H1 (cell line): Measurements from ENCODE around the gene ELP4. TPM values are rescaled to one million over a fixed set of nuclear protein-coding genes. Genes with fewer than 3 reads are reported as not detected.
A peak's percentile ranks its signal among the peaks of the same experiment; 100 is the strongest.

Experiments
- CTCF ChIA-PET: fragments of 300-600 bp; sonication (Branson Sonifier 250); formaldehyde crosslinking; loops from one replicate; lab custom pipeline; 2021; ENCODE audit not compliant: partially characterized antibody; lab: Charles Lee
- POLR2A ChIA-PET: fragments of 300-600 bp; sonication (Branson Sonifier 250); formaldehyde crosslinking; loops from one replicate; lab custom pipeline; 2021; ENCODE audit warnings: inconsistent platforms; ENCODE audit not compliant: partially characterized antibody; lab: Charles Lee
- DNase-seq, 2 experiments: peaks; one replicate each; pipeline versions ENCODE4 v3.0.0 to v3.0.0-alpha.2; 2010 to 2022; ENCODE audit warnings: low spot score in 2 of 2, low read depth in 1 of 2, mixed read lengths in 1 of 2
- FAIRE-seq: peaks from 2 replicates; lab custom pipeline; 2011; peaks lifted over from hg19 to GRCh38; lab: Jason Lieb, UNC
- H2AFZ ChIP-seq: 2 replicates; pipeline ENCODE4 v1.8.1; 2012; ENCODE audit warnings: low read length, inconsistent platforms
- H2AK5ac ChIP-seq: 2 replicates; pipeline ENCODE4 v1.6.1; 2013; ENCODE audit warnings: low read depth, low read length
- H2BK120ac ChIP-seq: replicated peaks from 2 replicates; pipeline ENCODE3; 2013; ENCODE audit warnings: low read depth, low read length, inconsistent platforms
- H2BK12ac ChIP-seq: 2 replicates; pipeline ENCODE4 v1.6.1; 2013; ENCODE audit warnings: low read depth, low read length
- H2BK15ac ChIP-seq: 2 replicates; pipeline ENCODE4 v1.6.1; 2013; ENCODE audit warnings: low read length
- H2BK20ac ChIP-seq: 2 replicates; pipeline ENCODE4 v1.6.1; 2013; ENCODE audit warnings: low read length
- H2BK5ac ChIP-seq: 2 replicates; pipeline ENCODE4 v1.6.1; 2013; ENCODE audit warnings: low read depth, low read length
- H3K14ac ChIP-seq: 2 replicates; pipeline ENCODE4 v1.6.1; 2013; ENCODE audit warnings: inconsistent platforms; ENCODE audit not compliant: insufficient read length
- H3K18ac ChIP-seq: 2 replicates; pipeline ENCODE4 v1.6.1; 2013; ENCODE audit warnings: low read length; ENCODE audit errors: extremely low read depth
- H3K23ac ChIP-seq: 2 replicates; pipeline ENCODE4 v1.6.1; 2013; ENCODE audit warnings: inconsistent platforms; ENCODE audit not compliant: insufficient read length
- H3K23me2 ChIP-seq: 2 replicates; pipeline ENCODE4 v1.6.1; 2013; ENCODE audit warnings: low read depth, low read length
- H3K27ac ChIP-seq: 2 replicates; pipeline ENCODE4 v1.6.1; 2011; ENCODE audit warnings: low read depth, low read length, inconsistent platforms
- H3K27me3 ChIP-seq, 4 experiments: replicated peaks in 1 of 4; 1 replicate in 1 of 4; 2 replicates in 3 of 4; pipeline versions ENCODE4 v1.6.1 to v1.8.1; 2011 to 2013; ENCODE audit warnings: low read length in 3 of 4, mild to moderate bottlenecking in 3 of 4, inconsistent platforms in 2 of 4, mixed read lengths in 2 of 4, moderate library complexity in 1 of 4; ENCODE audit not compliant: control insufficient read depth in 3 of 4, insufficient read depth in 3 of 4; ENCODE audit errors: extremely low read depth in 1 of 4
- H3K36me3 ChIP-seq, 4 experiments: 2 replicates each; pipeline versions ENCODE4 v1.6.1 to v1.8.1; 2011 to 2013; ENCODE audit warnings: mild to moderate bottlenecking in 4 of 4, low read length in 3 of 4, moderate library complexity in 2 of 4, control low read depth in 1 of 4, inconsistent platforms in 1 of 4; ENCODE audit not compliant: insufficient read depth in 4 of 4, control insufficient read depth in 2 of 4
- H3K4ac ChIP-seq: replicated peaks from 2 replicates; pipeline ENCODE3; 2013; ENCODE audit warnings: low read length, low read depth, mixed read lengths, inconsistent platforms; ENCODE audit not compliant: insufficient read length
- H3K4me1 ChIP-seq, 4 experiments: replicated peaks in 1 of 4; 1 replicate in 1 of 4; 2 replicates in 3 of 4; pipeline versions ENCODE4 v1.6.1 to v1.8.1; 2011 to 2013; ENCODE audit warnings: low read length in 3 of 4, inconsistent platforms in 2 of 4, mixed read lengths in 1 of 4; ENCODE audit not compliant: insufficient read depth in 4 of 4, control insufficient read depth in 3 of 4
- H3K4me2 ChIP-seq, 2 experiments: 2 replicates each; pipeline versions ENCODE4 v1.6.1 to v1.8.1; 2011 to 2013; ENCODE audit warnings: low read depth in 2 of 2, low read length in 2 of 2, control low read depth in 1 of 2, inconsistent platforms in 1 of 2, mild to moderate bottlenecking in 1 of 2; ENCODE audit not compliant: insufficient read depth in 1 of 2
- H3K4me3 ChIP-seq, 4 experiments: fragments of 200-600, 300-600 bp in 1 of 4; sonication (generic), shearing (Covaris generic), sonication (Bioruptor Twin) in 1 of 4; 2 replicates each; pipeline versions ENCODE4 v1.5.1 to v1.8.1; 2011 to 2016; ENCODE audit warnings: low read length in 4 of 4, low read depth in 3 of 4, control low read depth in 2 of 4, inconsistent platforms in 2 of 4, mild to moderate bottlenecking in 2 of 4, mixed read lengths in 1 of 4, moderate library complexity in 1 of 4; ENCODE audit not compliant: insufficient read depth in 2 of 4; ENCODE audit errors: extremely low read depth in 1 of 4
- H3K56ac ChIP-seq: replicated peaks from 2 replicates; pipeline ENCODE3; 2013; ENCODE audit warnings: low read depth, mild to moderate bottlenecking, mixed read lengths, low read length, inconsistent platforms; ENCODE audit not compliant: insufficient read length
- H3K79me1 ChIP-seq: 2 replicates; pipeline ENCODE4 v1.6.1; 2013; ENCODE audit warnings: low read depth, low read length, control low read depth
- H3K79me2 ChIP-seq, 2 experiments: 2 replicates each; pipeline versions ENCODE4 v1.6.1 to v1.8.1; 2012 to 2013; ENCODE audit warnings: low read length in 2 of 2, mild to moderate bottlenecking in 2 of 2, inconsistent platforms in 1 of 2; ENCODE audit not compliant: insufficient read depth in 2 of 2, control insufficient read depth in 1 of 2
- H3K9ac ChIP-seq, 4 experiments: replicated peaks in 1 of 4; 1 replicate in 1 of 4; 2 replicates in 3 of 4; pipeline versions ENCODE4 v1.6.1 to v1.8.1; 2011 to 2013; ENCODE audit warnings: low read depth in 3 of 4, low read length in 3 of 4, control low read depth in 2 of 4, mild to moderate bottlenecking in 2 of 4, moderate library complexity in 2 of 4, inconsistent platforms in 1 of 4; ENCODE audit errors: extremely low read depth in 1 of 4
- H3K9me3 ChIP-seq, 2 experiments: 2 replicates each; pipeline versions ENCODE4 v1.6.1 to v1.8.1; 2012 to 2013; ENCODE audit warnings: mild to moderate bottlenecking in 2 of 2, moderate library complexity in 2 of 2, control low read depth in 1 of 2, inconsistent platforms in 1 of 2, low read depth in 1 of 2, low read length in 1 of 2, mixed read lengths in 1 of 2; ENCODE audit not compliant: insufficient read depth in 2 of 2
- H4K20me1 ChIP-seq, 2 experiments: replicated peaks in 1 of 2; 2 replicates each; pipeline versions ENCODE3 to v1.8.1; 2011 to 2013; ENCODE audit warnings: inconsistent platforms in 2 of 2, low read length in 2 of 2, mild to moderate bottlenecking in 1 of 2; ENCODE audit not compliant: insufficient read depth in 2 of 2, control insufficient read depth in 1 of 2
- H4K5ac ChIP-seq: 2 replicates; pipeline ENCODE4 v1.6.1; 2013; ENCODE audit warnings: low read length, low read depth, mixed read lengths, inconsistent platforms; ENCODE audit not compliant: insufficient read length
- H4K8ac ChIP-seq: 2 replicates; pipeline ENCODE4 v1.8.0; 2013; ENCODE audit warnings: mild to moderate bottlenecking, moderate library complexity, low read length, inconsistent platforms; ENCODE audit not compliant: insufficient read depth; ENCODE audit errors: extremely low read depth
- H4K91ac ChIP-seq: replicated peaks from 2 replicates; pipeline ENCODE3; 2013; ENCODE audit warnings: low read length, mixed read lengths, inconsistent platforms; ENCODE audit not compliant: insufficient read length
- BRCA1 ChIP-seq: IDR thresholded peaks from 2 replicates; pipeline ENCODE4 v1.6.1; 2012; ENCODE audit warnings: low read depth, low read length, improper control_type of control experiment
- WGBS, 2 experiments: shearing (Covaris generic) in 1 of 2; methylation state at CpG; one replicate each; pipeline versions ENCODE4 v1.1.6 to v1.1.7; 2013 to 2015; ENCODE audit warnings: low lambda C conversion rate in 2 of 2, mixed read lengths in 2 of 2, inconsistent platforms in 1 of 2, low coverage in 1 of 2, missing lambda C conversion rate in 1 of 2; ENCODE audit not compliant: insufficient replicate concordance in 2 of 2, insufficient coverage in 1 of 2, insufficient read length in 1 of 2; ENCODE audit errors: extremely low coverage in 1 of 2, missing lambda C conversion rate in 1 of 2; 5-methylcytosine and 5-hydroxymethylcytosine counted together
- polyA plus RNA-seq, 7 experiments: library from polyadenylated mRNA; depleted of rRNA in 3 of 7; stranded (reverse) in 5 of 7; unstranded in 2 of 7; fragments of >200 nt in 5 of 7; fragments of 200-250 nt in 2 of 7; gene quantifications; 1 replicate in 5 of 7; 2 replicates in 1 of 7; 4 replicates in 1 of 7; pipeline versions ENCODE4 v1.2.1 to v1.2.3, GENCODE V29; 2011 to 2013; ENCODE audit warnings: missing spikeins in 2 of 7, mixed read lengths in 2 of 7
- total RNA-seq: library from RNA; stranded (reverse); fragmentation: NEBNext Ultra II Directional; extraction: Animal tissue kit (Norgen Biotek cat#: 25700); gene quantifications from 2 replicates; pipeline ENCODE4 v1.2.1, GENCODE V29; 2021

Gene ELP4
- total and polyA plus RNA-seq, 2 of the 8 experiments (the other 6 are each of a cell fraction or from before 2014, with no cell fraction given), result 14.0 to 18.6 TPM

GRCh38 chr11:31712851-31713250 is 203.3 kb downstream of the ELP4 start:
- Histone ChIP-seq H3K27me3 (no peaks in the 10 kb centered on the region), H2BK12ac (no peak overlapping the region), H3K14ac (no peak overlapping the region)
- TF ChIP-seq BRCA1, result no peak
- TF ChIP-seq, all 59 proteins: peak for 0
- no peak overlapping the region for H2BK5ac ChIP-seq
- no peak overlapping the region for H2AK5ac ChIP-seq
- H2BK20ac ChIP-seq, result no peak overlapping the region
- no peak overlapping the region for H2AFZ ChIP-seq
- H3K23me2 ChIP-seq, result no peaks in the 10 kb centered on the region
- H3K18ac ChIP-seq, result no peak overlapping the region
- H3K4ac ChIP-seq, result no peak overlapping the region
- CTCF ChIA-PET, result no interaction called here
- FAIRE-seq, result peak; percentile 7
- no peak overlapping the region for H4K91ac ChIP-seq
- WGBS, 2 experiments, result 75% methylated on average over 2 of the region's 2 CpGs; no CpG with 5 or more reads in 1 of the 2 experiments
- no peak overlapping the region for H3K23ac ChIP-seq
- H3K79me1 ChIP-seq, result no peaks in the 10 kb centered on the region
- H3K56ac ChIP-seq, result no peak overlapping the region
- no peak overlapping the region for H2BK120ac ChIP-seq
- no peak overlapping the region for H4K5ac ChIP-seq
- no peaks in the 10 kb centered on the region for H3K36me3 ChIP-seq
- H4K8ac ChIP-seq, result no peak overlapping the region
- peaks cover 0 to 5% (median 2%) of the 10 kb centered on the region in 4 experiments; a peak in 2 of 7 replicates for H3K4me1 ChIP-seq
- H2BK15ac ChIP-seq, result no peak overlapping the region
- no peak overlapping the region for H3K9ac ChIP-seq
- H3K9me3 ChIP-seq, result no peaks in the 10 kb centered on the region
- no peak for DNase-seq
- POLR2A ChIA-PET, result no interaction called here
- no peaks in the 10 kb centered on the region for H4K20me1 ChIP-seq
- H3K4me2 ChIP-seq, result peak overlapping the region in 1 of 2 experiments; percentile 33; a peak in 1 of 4 replicates
- H3K79me2 ChIP-seq, result no peaks in the 10 kb centered on the region
- no peak overlapping the region for H3K4me3 ChIP-seq
- H3K27ac ChIP-seq, result no peak overlapping the region
